ENCODE data around the gene SERGEF.

SERGEF gene

DNA sequence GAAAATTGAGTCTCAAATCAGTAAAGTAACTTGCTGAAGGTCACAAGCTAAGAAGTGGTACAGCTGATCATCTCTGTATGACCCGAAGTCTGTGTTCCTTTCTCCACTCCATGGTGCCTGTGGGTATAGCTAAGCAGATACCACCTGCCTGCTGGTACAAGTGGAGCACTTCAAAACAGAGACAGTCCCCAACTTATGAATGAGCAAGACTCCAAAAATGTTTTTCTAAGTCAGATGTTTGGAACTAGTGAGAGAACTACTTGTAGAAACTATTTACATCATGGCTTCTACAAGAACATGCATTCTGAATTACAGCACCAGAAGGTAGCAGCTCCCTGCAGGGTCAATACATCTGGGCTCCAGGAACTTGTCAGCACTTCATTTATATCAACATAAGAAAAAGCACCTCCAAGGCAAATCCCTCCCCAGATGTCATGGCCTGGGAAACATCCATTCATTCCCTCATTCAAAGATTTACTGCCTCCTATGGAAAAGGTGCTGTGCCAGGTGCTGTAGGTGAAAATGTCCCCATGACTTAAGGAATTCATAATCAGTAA is 94.7 kb downstream of the SERGEF start:
- H3K4me3 ChIP-seq (ENCODE audit: insufficient read depth, low read depth, low read length, poor library complexity, severe bottlenecking) = no peak overlapping the region
- H3K27me3 ChIP-seq (replicated peaks; ENCODE audit: control insufficient read depth, insufficient read depth, low read length, poor library complexity, severe bottlenecking) = no peaks in the 10 kb centered on the region
- no peaks in the 10 kb centered on the region for H3K9me3 ChIP-seq (ENCODE audit: control insufficient read depth, low read length)
- H3K27ac ChIP-seq (ENCODE audit: insufficient read depth, low read length, poor library complexity, severe bottlenecking) = no peak overlapping the region
- H3K36me3 ChIP-seq (ENCODE audit: control insufficient read depth, insufficient read depth, low read length) = peaks cover 16% of the 10 kb centered on the region
- H3K4me1 ChIP-seq (ENCODE audit: control insufficient read depth, insufficient read depth, low read length, poor library complexity, severe bottlenecking) = no peaks in the 10 kb centered on the region
- no peak for DNase-seq

DNA sequence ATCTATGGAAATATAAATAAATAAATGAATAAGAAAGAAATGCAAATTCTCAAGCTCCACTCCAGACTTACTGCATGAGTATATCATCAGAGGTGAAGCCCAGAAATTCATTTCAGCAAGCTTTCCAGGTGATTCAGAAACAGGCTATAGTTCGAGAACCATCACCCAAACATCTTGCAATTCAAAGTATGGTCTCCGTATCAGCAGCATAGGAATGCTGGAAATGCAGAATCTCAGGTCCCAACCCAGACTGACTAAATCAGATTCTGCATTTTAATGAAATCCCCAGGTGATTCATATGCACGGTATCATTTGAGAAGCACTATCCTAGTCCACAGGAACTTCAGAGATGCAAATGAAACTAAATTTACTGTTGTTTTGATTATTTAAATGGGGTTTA is 95.3 kb downstream of the SERGEF start:
- no peak for DNase-seq
- peaks cover 18% of the 10 kb centered on the region for H3K36me3 ChIP-seq (ENCODE audit: control insufficient read depth, insufficient read depth, low read length)
- H3K4me3 ChIP-seq (ENCODE audit: insufficient read depth, low read depth, low read length, poor library complexity, severe bottlenecking) = no peak overlapping the region
- no peaks in the 10 kb centered on the region for H3K27me3 ChIP-seq (replicated peaks; ENCODE audit: control insufficient read depth, insufficient read depth, low read length, poor library complexity, severe bottlenecking)
- no peak overlapping the region for H3K27ac ChIP-seq (ENCODE audit: insufficient read depth, low read length, poor library complexity, severe bottlenecking)
- no peaks in the 10 kb centered on the region for H3K9me3 ChIP-seq (ENCODE audit: control insufficient read depth, low read length)
- no peaks in the 10 kb centered on the region for H3K4me1 ChIP-seq (ENCODE audit: control insufficient read depth, insufficient read depth, low read length, poor library complexity, severe bottlenecking)

DNA sequence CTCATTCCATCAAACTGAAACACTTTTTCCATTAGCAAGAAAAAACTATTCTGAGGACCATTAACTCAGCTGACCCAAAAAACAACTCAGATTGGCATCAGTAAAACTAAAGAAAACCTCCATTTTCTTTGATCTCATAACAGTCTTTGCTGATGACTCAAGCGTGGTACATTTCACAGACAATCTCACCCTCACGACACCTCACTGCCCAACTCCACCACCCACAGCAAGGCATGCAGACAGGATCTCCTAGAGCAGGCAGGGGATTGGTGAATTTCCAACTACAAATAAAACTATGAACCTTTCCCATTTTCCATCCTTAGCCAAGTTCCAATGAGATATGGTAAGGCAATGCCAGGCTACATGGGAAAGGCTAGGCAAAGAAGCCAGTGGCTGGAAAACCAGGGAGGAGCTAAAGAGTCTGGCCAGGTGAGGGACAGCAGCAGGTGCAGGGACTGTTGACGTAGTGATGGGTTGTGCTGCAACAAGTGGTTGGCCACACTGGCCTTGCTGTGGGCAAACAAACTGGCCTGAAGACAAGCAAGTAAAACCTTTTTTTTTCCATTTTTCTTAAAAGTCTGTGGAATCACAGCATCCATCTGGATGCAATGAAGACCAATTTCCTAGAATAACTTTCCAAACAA is 97.2 kb downstream of the SERGEF start:
- H3K27ac ChIP-seq (ENCODE audit: insufficient read depth, low read length, poor library complexity, severe bottlenecking) = no peak overlapping the region
- H3K36me3 ChIP-seq (ENCODE audit: control insufficient read depth, insufficient read depth, low read length) = peaks cover 18% of the 10 kb centered on the region
- no peak for DNase-seq
- H3K4me1 ChIP-seq (ENCODE audit: control insufficient read depth, insufficient read depth, low read length, poor library complexity, severe bottlenecking) = no peaks in the 10 kb centered on the region
- H3K4me3 ChIP-seq (ENCODE audit: insufficient read depth, low read depth, low read length, poor library complexity, severe bottlenecking) = no peak overlapping the region
- H3K27me3 ChIP-seq (replicated peaks; ENCODE audit: control insufficient read depth, insufficient read depth, low read length, poor library complexity, severe bottlenecking) = no peaks in the 10 kb centered on the region
- no peaks in the 10 kb centered on the region for H3K9me3 ChIP-seq (ENCODE audit: control insufficient read depth, low read length)

DNA sequence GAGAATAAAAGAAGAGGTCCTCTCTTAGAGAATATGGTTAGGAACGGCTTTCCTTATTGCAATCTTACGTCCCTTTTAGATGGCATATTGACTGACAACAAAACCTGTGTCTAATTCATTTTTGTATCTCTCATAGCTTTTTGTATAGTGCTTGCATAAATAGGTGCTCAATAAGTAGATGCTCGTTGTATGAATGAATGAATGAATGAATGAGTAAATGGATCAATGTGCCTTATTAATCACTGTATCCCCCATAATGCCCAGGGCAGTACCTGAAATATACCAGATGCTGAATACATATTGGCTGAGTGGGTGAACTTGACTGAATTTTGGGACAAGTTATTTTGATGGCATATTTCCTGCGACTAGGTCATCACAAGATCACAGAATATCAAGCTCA is 97.9 kb downstream of the SERGEF start:
- Histone ChIP-seq H3K27me3 (replicated peaks; ENCODE audit: control insufficient read depth, insufficient read depth, low read length, poor library complexity, severe bottlenecking) (no peaks in the 10 kb centered on the region), H3K27ac (ENCODE audit: insufficient read depth, low read length, poor library complexity, severe bottlenecking) (no peak overlapping the region), H3K4me1 (ENCODE audit: control insufficient read depth, insufficient read depth, low read length, poor library complexity, severe bottlenecking) (no peaks in the 10 kb centered on the region), H3K9me3 (ENCODE audit: control insufficient read depth, low read length) (no peaks in the 10 kb centered on the region), H3K36me3 (ENCODE audit: control insufficient read depth, insufficient read depth, low read length) (peaks cover 18% of the 10 kb centered on the region), H3K4me3 (ENCODE audit: insufficient read depth, low read depth, low read length, poor library complexity, severe bottlenecking) (no peak overlapping the region)
- DNase-seq = no peak

DNA sequence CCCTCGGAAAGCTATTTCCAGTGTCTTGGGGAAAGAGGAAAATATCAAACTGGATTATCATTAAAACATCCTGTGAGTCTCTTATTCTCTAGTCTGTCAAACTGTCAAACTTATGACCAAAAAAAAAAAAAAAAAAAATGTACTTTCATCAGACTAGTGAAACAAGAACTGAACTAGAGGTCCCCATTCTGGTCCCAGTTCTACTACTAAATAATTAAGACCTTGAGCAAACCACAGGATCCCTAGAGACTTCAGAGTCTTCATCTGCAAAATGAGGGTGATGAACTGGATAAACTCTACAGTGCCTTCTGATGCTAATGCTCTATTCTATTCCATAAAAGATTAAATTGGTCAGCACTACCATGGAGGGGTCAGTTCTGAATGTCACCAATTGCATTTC is 105.8 kb downstream of the SERGEF start:
- H3K4me3 ChIP-seq (ENCODE audit: insufficient read depth, low read depth, low read length, poor library complexity, severe bottlenecking) = no peak overlapping the region
- no peaks in the 10 kb centered on the region for H3K27me3 ChIP-seq (replicated peaks; ENCODE audit: control insufficient read depth, insufficient read depth, low read length, poor library complexity, severe bottlenecking)
- no peak overlapping the region for H3K27ac ChIP-seq (ENCODE audit: insufficient read depth, low read length, poor library complexity, severe bottlenecking)

DNA sequence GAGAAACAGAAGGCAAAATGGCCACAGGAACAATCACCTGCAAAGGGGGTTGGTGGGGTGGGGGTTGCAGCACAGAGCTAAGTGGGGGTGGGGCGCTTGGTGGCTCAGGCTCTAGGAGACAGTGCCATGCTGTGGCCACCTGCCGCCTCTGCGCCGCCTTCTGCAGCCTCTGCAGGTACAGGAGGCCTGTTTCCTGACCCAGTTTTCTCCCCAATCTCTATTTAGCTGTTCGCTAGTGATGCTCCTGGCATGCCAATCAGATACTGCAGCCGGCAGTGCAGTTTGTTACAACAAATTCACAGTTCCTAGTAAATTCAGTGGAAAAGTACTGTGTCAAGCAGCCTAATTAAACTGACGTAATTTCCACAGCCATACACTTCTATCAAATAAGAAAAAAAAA is 106.4 kb downstream of the SERGEF start:
- Histone ChIP-seq H3K4me3 (ENCODE audit: insufficient read depth, low read depth, low read length, poor library complexity, severe bottlenecking) (no peak overlapping the region), H3K9me3 (ENCODE audit: control insufficient read depth, low read length) (no peaks in the 10 kb centered on the region), H3K4me1 (ENCODE audit: control insufficient read depth, insufficient read depth, low read length, poor library complexity, severe bottlenecking) (no peaks in the 10 kb centered on the region), H3K27ac (ENCODE audit: insufficient read depth, low read length, poor library complexity, severe bottlenecking) (no peak overlapping the region), H3K36me3 (ENCODE audit: control insufficient read depth, insufficient read depth, low read length) (no peaks in the 10 kb centered on the region), H3K27me3 (replicated peaks; ENCODE audit: control insufficient read depth, insufficient read depth, low read length, poor library complexity, severe bottlenecking) (no peaks in the 10 kb centered on the region)
- no peak for DNase-seq

More for the DNA sequence above, 105.8 kb downstream of the SERGEF start:
- Histone ChIP-seq H3K36me3 (ENCODE audit: control insufficient read depth, insufficient read depth, low read length) (no peaks in the 10 kb centered on the region), H3K9me3 (ENCODE audit: control insufficient read depth, low read length) (no peaks in the 10 kb centered on the region), H3K4me1 (ENCODE audit: control insufficient read depth, insufficient read depth, low read length, poor library complexity, severe bottlenecking) (no peaks in the 10 kb centered on the region)
- no peak for DNase-seq

DNA sequence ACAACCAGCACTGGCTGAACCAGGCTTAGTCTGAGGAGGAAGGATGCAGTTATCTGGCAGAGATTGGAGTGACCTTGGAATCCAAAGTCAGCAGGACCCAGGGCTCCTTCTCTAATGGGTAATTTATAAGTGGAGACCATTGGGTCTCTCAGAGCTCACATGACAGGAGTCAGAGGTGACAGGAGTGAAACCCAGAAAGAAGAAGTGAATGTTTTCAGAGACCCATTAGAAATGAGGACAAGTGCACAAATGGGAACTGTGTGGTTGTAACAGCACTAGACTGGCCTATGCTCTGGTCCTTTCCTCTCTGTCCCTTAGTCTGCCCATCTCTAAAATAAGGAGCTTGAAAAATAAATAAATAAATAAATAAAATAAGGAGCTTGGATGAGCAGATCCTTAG is 107.4 kb downstream of the SERGEF start:
- Histone ChIP-seq H3K27me3 (replicated peaks; ENCODE audit: control insufficient read depth, insufficient read depth, low read length, poor library complexity, severe bottlenecking) (no peaks in the 10 kb centered on the region), H3K4me3 (ENCODE audit: insufficient read depth, low read depth, low read length, poor library complexity, severe bottlenecking) (no peak overlapping the region), H3K9me3 (ENCODE audit: control insufficient read depth, low read length) (no peaks in the 10 kb centered on the region), H3K4me1 (ENCODE audit: control insufficient read depth, insufficient read depth, low read length, poor library complexity, severe bottlenecking) (no peaks in the 10 kb centered on the region), H3K27ac (ENCODE audit: insufficient read depth, low read length, poor library complexity, severe bottlenecking) (no peak overlapping the region), H3K36me3 (ENCODE audit: control insufficient read depth, insufficient read depth, low read length) (no peaks in the 10 kb centered on the region)
- DNase-seq = no peak

DNA sequence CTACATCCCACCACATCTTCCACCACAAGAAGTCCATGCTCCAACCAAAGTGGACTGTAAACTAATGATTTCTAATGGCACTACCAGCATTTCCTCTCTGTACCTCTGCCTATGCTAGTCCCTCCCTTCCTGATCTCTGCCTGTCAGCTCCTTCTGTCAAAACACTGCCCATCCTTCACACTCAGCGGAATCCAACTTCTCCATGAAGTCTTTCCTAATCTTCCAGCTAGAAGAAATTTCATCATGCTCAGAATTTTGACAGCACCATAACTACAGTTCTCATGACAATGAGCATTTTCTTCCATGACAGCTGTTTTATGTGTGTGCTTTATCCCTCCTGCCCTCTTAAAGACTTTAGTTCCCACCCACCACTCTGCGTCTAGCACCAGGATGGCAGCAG is 111.4 kb downstream of the SERGEF start:
- Histone ChIP-seq H3K36me3 (ENCODE audit: control insufficient read depth, insufficient read depth, low read length) (no peaks in the 10 kb centered on the region), H3K27ac (ENCODE audit: insufficient read depth, low read length, poor library complexity, severe bottlenecking) (no peak overlapping the region), H3K4me3 (ENCODE audit: insufficient read depth, low read depth, low read length, poor library complexity, severe bottlenecking) (no peak overlapping the region), H3K4me1 (ENCODE audit: control insufficient read depth, insufficient read depth, low read length, poor library complexity, severe bottlenecking) (no peaks in the 10 kb centered on the region), H3K27me3 (replicated peaks; ENCODE audit: control insufficient read depth, insufficient read depth, low read length, poor library complexity, severe bottlenecking) (no peaks in the 10 kb centered on the region), H3K9me3 (ENCODE audit: control insufficient read depth, low read length) (no peaks in the 10 kb centered on the region)
- no peak for DNase-seq

DNA sequence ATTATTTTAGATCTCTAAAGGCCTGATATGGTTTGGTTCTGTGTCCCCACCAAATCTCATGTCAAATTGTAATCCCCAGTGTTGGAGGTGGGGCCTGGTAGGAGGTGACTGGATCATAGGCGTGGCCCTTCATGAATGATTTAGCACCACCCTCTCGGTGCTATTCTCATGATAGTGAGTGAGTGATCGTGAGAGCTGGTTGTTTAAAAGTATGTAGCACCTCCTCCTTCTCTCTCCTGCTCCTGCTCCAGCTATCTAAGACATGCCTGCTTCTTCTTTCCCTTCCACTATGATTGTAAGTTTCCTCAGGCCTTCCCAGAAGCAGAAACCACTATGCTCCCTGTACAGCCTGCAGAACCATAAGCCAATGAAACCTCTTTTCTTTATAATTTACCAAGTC is 114.1 kb downstream of the SERGEF start:
- DNase-seq = no peak
- H3K4me3 ChIP-seq (ENCODE audit: insufficient read depth, low read depth, low read length, poor library complexity, severe bottlenecking) = no peak overlapping the region
- no peaks in the 10 kb centered on the region for H3K9me3 ChIP-seq (ENCODE audit: control insufficient read depth, low read length)
- H3K36me3 ChIP-seq (ENCODE audit: control insufficient read depth, insufficient read depth, low read length) = no peaks in the 10 kb centered on the region
- no peaks in the 10 kb centered on the region for H3K27me3 ChIP-seq (replicated peaks; ENCODE audit: control insufficient read depth, insufficient read depth, low read length, poor library complexity, severe bottlenecking)
- H3K27ac ChIP-seq (ENCODE audit: insufficient read depth, low read length, poor library complexity, severe bottlenecking) = no peak overlapping the region
- H3K4me1 ChIP-seq (ENCODE audit: control insufficient read depth, insufficient read depth, low read length, poor library complexity, severe bottlenecking) = no peaks in the 10 kb centered on the region

DNA sequence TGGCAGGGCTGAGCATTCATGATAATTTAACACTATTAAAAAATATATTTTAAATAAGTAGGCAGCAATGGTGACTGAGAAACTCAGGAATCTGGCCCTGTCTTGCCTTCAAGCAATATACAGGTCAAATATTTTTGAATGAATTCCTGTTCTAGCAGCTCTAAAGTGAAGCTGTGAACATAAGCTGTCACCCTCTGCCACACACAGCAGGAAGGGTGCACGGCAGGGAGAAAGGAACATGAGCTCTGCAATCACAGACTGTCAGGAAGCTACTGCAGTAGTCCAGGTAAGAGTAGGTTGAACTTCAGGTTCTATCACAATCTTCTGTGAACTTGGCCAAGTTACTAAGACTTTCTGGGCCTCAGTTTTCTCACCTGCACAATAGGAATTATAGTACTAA is 114.8 kb downstream of the SERGEF start:
- H3K4me1 ChIP-seq (ENCODE audit: control insufficient read depth, insufficient read depth, low read length, poor library complexity, severe bottlenecking) = no peaks in the 10 kb centered on the region
- H3K4me3 ChIP-seq (ENCODE audit: insufficient read depth, low read depth, low read length, poor library complexity, severe bottlenecking) = no peak overlapping the region
- H3K27me3 ChIP-seq (replicated peaks; ENCODE audit: control insufficient read depth, insufficient read depth, low read length, poor library complexity, severe bottlenecking) = no peaks in the 10 kb centered on the region
- H3K9me3 ChIP-seq (ENCODE audit: control insufficient read depth, low read length) = no peaks in the 10 kb centered on the region
- no peaks in the 10 kb centered on the region for H3K36me3 ChIP-seq (ENCODE audit: control insufficient read depth, insufficient read depth, low read length)
- DNase-seq = no peak
- no peak overlapping the region for H3K27ac ChIP-seq (ENCODE audit: insufficient read depth, low read length, poor library complexity, severe bottlenecking)

Measured in effector memory CD4-positive, alpha-beta T cell (primary cell).